Astrocyte of the hippocampus (primary cell): Measurements from ENCODE around the gene PTPRJ.

ENCODE experiments used
- DNase-seq: peaks from one replicate; pipeline ENCODE4 v3.0.0; 2011; ENCODE audit warnings: low read depth, low spot score

The PTPRJ gene

GRCh38 chr11:48037709-48038468 is 57.5 kb downstream of the PTPRJ start:
- DNase-seq: no peak

- no peak for DNase-seq
These were observed 60.6 kb downstream of the PTPRJ start for GRCh38 chr11:48040830-48041444.

- no peak for DNase-seq
These were observed 61.7 kb downstream of the PTPRJ start for GRCh38 chr11:48041877-48042695.

GRCh38 chr11:48043111-48043990 is 63.0 kb downstream of the PTPRJ start:
- no peak for DNase-seq

GRCh38 chr11:48043991-48044512 is 63.7 kb downstream of the PTPRJ start:
- DNase-seq: no peak

GRCh38 chr11:48044577-48044976 is 64.2 kb downstream of the PTPRJ start:
- DNase-seq: no peak

DNA sequence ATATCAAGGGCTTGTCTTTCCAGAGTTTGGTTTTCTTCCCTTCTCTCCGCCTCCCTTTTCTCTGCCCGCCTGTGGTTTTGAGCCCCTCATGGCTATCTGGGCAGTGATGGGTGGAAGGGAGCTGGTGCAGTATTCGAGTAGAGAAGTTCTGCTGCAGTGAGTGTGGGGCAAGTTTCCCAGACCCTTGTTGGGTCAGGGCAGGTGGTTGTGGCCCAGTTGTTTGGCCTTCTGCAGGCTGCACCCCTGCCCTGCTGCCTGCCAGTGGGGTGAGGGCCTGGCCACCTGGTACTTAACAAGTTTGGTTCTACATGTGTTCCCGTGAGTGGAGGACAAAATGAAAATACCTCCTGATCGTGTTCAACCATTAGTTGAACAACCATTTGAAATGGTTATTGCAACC is 65.2 kb downstream of the PTPRJ start:
- DNase-seq: no peak

- DNase-seq: no peak
These were observed 67.3 kb downstream of the PTPRJ start for GRCh38 chr11:48047616-48048015.

DNA sequence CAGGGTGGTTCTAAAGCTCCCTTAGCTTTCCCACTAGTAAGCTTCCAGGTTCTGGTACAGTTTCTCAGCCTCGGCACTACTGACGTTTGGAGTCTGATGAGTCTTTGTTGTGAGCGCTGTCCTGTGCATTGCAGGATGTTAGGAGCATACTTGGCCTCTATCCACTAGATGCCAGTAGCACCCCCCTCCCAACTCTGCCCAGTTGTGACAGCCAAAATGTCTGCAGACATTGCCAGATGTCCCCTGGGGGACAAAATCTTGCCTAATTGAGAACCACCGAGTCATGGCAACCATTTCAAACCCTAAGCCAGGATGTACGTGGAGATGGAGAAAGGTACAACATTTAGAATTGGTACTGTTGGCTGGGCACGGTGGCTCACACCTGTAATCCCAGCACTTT is 68.7 kb downstream of the PTPRJ start:
- DNase-seq: no peak

DNA sequence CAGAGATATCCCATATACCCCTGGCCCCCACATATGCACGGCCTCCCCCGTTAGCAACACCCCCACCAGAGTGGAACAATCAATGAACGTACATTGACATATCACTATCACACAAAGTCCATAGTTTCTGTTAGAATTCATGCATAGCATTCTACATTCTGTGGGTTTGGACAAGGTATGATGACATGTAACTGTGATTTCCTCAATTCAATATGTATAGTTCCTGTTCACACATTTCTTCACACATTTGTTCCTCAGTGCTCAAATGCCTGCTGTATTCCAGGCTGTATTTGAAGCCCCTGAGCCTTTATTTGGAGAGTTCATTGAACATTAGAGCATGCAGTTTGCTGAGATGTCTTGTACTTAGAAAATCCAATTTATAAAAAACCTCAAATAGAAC is 69.9 kb downstream of the PTPRJ start:
- DNase-seq: no peak

- DNase-seq: no peak
These were observed 71.0 kb downstream of the PTPRJ start for GRCh38 chr11:48051217-48051830.

DNA sequence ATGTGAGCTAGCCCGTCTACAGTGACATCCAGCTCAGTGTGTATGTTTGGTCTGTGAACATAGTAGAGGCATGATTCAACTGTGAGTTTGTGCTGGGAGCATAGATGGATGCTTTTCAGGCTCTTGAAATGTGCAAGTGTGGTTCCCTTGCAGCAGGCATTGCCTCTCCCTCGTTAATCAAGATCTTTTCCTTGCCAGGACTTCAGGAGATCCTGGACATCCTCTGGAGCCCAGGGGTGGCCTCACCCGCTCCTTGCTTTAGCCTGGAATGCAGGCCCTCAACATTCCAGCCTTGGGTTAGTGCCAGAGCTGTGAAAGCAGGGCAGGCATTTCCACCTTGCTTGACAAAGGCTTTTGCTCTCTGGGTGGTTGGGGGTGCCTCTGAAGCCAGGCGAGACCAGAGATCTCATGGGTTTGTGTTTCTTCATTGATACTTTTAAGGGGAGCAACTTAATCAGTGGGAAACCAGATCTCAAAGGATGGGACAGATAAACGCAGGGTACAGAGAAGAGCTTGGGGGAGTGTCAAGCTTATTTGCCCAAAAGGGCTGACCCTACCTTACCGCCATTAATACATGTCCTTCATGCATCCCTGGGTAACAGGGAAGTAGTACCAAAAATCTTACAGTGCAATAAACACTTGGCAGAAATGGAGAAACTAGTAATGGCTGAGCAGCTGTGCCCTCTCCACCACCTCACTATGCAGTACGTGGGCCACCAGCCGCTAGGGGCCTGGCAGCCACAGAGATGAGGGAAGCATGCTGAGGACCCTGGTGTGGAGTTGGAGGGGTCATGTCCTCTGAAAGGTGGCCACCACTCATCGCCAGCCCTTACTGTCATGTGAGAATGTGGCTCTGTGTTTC is 72.1 kb downstream of the PTPRJ start:
- DNase-seq: peak; percentile 91

GRCh38 chr11:48054994-48055291 is 74.6 kb downstream of the PTPRJ start:
- DNase-seq: no peak

- peak; percentile 94 for DNase-seq
These were observed 75.2 kb downstream of the PTPRJ start for GRCh38 chr11:48055292-48056132.

GRCh38 chr11:48056325-48057183 is 76.2 kb downstream of the PTPRJ start:
- no peak for DNase-seq

DNA sequence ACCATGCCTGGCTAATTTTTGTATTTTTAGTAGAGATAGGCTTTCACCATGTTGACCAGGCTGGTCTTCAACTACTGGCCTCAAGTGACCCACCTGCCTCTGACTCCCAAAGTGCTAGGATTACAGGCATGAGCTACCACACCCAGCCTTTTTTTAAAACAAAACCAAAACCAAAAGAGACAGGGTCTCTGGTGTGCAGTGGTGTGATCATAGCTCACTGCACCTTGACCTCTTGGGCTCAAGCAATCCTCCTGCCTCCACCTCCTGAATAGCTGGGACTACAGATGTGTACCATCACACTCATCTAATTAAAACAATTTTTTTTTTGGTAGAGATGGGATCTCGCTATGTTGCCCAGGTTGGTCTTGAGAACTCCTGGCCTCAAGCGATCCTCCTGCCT is 77.7 kb downstream of the PTPRJ start:
- DNase-seq: no peak

- no peak for DNase-seq
These were observed 78.4 kb downstream of the PTPRJ start for GRCh38 chr11:48058788-48059187.

DNA sequence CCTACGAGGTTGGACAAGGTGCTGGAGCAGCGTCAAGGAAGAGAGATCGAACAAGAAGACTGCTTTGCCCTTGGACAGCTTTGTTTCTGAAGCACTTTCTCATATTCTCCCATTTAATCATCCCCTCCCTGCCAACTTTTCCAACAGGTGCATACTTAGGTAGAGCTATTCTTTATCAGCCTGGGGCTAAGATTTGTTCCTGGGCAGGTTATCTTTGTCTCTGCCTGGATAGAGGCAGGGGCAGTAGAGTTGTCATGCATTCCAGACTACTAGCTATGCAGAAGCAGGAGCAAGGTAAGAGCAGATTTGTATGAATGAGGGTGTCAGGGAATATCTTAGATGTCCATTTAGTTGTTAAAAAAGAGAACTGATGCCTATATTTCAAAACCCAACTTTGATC is 82.3 kb downstream of the PTPRJ start:
- no peak for DNase-seq
